Nephron (organoid): Measurements from ENCODE around the gene RBM34.
A peak's percentile ranks its signal among the peaks of the same experiment; 100 is the strongest.
"Not testable (repeated sequence)": the region's sequence is repeated elsewhere in the genome, so short reads cannot be mapped to it uniquely, and the experiment has no call there.

Experiments
- H3K27ac Mint-ChIP-seq, 3 experiments: 2 replicates each; pipeline ENCODE4 v1.8.0; 2020; ENCODE audit warnings: mixed read lengths in 3 of 3, mild to moderate bottlenecking in 2 of 3, moderate library complexity in 1 of 3
- H3K27me3 Mint-ChIP-seq: 2 replicates; pipeline ENCODE4 v1.8.0; 2021; ENCODE audit warnings: low read depth, mild to moderate bottlenecking, moderate library complexity, mixed read lengths
- H3K36me3 Mint-ChIP-seq: 2 replicates; pipeline ENCODE4 v1.8.0; 2020; ENCODE audit warnings: low read depth, mixed read lengths
- H3K4me1 Mint-ChIP-seq: 2 replicates; pipeline ENCODE4 v1.8.0; 2020; ENCODE audit warnings: mixed read lengths
- H3K4me3 Mint-ChIP-seq, 3 experiments: 2 replicates each; pipeline ENCODE4 v1.8.0; 2020; ENCODE audit warnings: mild to moderate bottlenecking in 3 of 3, mixed read lengths in 3 of 3, moderate library complexity in 2 of 3
- H3K9me3 Mint-ChIP-seq: 2 replicates; pipeline ENCODE4 v1.8.0; 2020; ENCODE audit warnings: mixed read lengths
- CTCF ChIP-seq, 3 experiments: fragments of 200-600 bp; sonication (generic); IDR thresholded peaks; one replicate each; pipeline ENCODE4 v1.5.0; 2021; ENCODE audit warnings: antibody characterized with exemption in 3 of 3; ENCODE audit not compliant: unreplicated experiment in 3 of 3

Gene RBM34

GRCh38 chr1:235095938-235096562 lies 65.0 kb downstream of the RBM34 start:
- Mint-ChIP-seq H3K27ac (no peak overlapping the region), H3K36me3 (no peaks in the 10 kb centered on the region), H3K4me1 (peaks cover 18% of the 10 kb centered on the region), H3K9me3 (no peaks in the 10 kb centered on the region), H3K27me3 (no peaks in the 10 kb centered on the region), H3K4me3 (no peak overlapping the region)
- no peak for TF ChIP-seq CTCF (IDR thresholded peaks at IDR 0.05; ENCODE audit: unreplicated experiment in 3 of 3)

GRCh38 chr1:235093696-235094592 lies 67.1 kb downstream of the RBM34 start:
- peaks cover 26% of the 10 kb centered on the region for H3K4me1 Mint-ChIP-seq
- peak; percentile 82 to 89 (median 89) for TF ChIP-seq CTCF (IDR thresholded peaks at IDR 0.05; ENCODE audit: unreplicated experiment in 3 of 3)
- peak overlapping the region; percentile 8 to 35 (median 16) for H3K27ac Mint-ChIP-seq
- no peaks in the 10 kb centered on the region for H3K9me3 Mint-ChIP-seq
- peak overlapping the region; percentile 69 to 82 (median 77) for H3K4me3 Mint-ChIP-seq
- peaks cover 4% of the 10 kb centered on the region for H3K27me3 Mint-ChIP-seq
- H3K36me3 Mint-ChIP-seq, result no peaks in the 10 kb centered on the region

GRCh38 chr1:235093013-235093695 lies 67.9 kb downstream of the RBM34 start:
- Mint-ChIP-seq H3K4me1 (peaks cover 26% of the 10 kb centered on the region), H3K9me3 (no peaks in the 10 kb centered on the region), H3K36me3 (no peaks in the 10 kb centered on the region), H3K27ac (peak overlapping the region in 2 of 3 experiments; percentile 16 to 61), H3K27me3 (peaks cover 4% of the 10 kb centered on the region), H3K4me3 (peak overlapping the region; percentile 69 to 82 (median 77))
- TF ChIP-seq CTCF (IDR thresholded peaks at IDR 0.05; ENCODE audit: unreplicated experiment in 3 of 3), result no peak

GRCh38 chr1:235092415-235092814 lies 68.6 kb downstream of the RBM34 start:
- H3K27ac Mint-ChIP-seq, H3K4me3 Mint-ChIP-seq, H3K9me3 Mint-ChIP-seq, H3K36me3 Mint-ChIP-seq, H3K27me3 Mint-ChIP-seq: not testable (repeated sequence)
- peaks cover 29% of the 10 kb centered on the region for H3K4me1 Mint-ChIP-seq

- H3K4me1 Mint-ChIP-seq, result peaks cover 29% of the 10 kb centered on the region
- H3K27me3 Mint-ChIP-seq, H3K4me3 Mint-ChIP-seq, H3K36me3 Mint-ChIP-seq, H3K27ac Mint-ChIP-seq, H3K9me3 Mint-ChIP-seq: not testable (repeated sequence)
These were observed 69.0 kb downstream of the RBM34 start for GRCh38 chr1:235092045-235092406.

GRCh38 chr1:235091319-235092044 lies 69.6 kb downstream of the RBM34 start:
- not testable (repeated sequence) for H3K4me3 Mint-ChIP-seq, H3K36me3 Mint-ChIP-seq, H3K27me3 Mint-ChIP-seq, H3K9me3 Mint-ChIP-seq
- Mint-ChIP-seq H3K4me1 (peaks cover 29% of the 10 kb centered on the region), H3K27ac (peak overlapping the region; percentile 80 to 94 (median 91))
